ENCODE data around the gene TMED4.

Gene TMED4

DNA sequence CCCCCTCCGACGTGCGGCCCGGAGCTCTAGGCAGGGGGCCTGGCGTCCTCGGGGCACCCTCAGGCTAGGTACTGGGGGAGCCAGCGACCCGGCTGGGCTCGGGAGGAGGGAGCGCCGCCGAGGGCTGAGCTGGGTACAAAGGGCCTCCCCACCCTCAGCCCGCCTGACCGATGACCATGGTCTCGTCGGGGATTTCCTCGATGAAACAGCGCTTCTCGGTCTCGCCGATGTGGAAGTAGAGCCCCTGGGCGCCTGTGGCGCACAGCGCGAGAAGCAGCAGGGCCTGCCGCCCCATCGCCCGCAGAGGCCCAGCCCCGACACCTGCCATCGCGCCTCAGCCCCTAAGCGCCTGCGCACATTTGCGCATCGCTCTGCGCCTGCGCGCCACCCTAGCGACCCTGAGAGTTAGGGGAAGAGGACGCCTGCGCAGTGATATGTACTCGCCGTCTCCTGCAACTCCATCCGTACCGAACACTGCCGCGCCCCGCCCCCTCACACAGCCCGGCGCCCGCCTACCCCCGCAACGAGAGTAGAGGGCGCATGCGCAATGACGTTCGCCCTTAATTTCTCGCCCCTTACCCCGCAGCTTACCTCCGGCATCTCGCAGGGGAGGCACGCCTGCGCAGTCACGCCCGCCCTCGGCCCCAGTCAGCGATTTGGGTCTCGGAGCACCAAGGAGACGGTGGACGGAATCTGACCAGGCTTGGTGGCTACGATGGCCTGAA lies at the start of gene TMED4:
Gene TMED4 (minus strand): TSS at position 353 of the 725 bp plus-strand sequence. CDS start 25 bp downstream, at position 328.
- DNase-seq = peak; percentile 99

DNA sequence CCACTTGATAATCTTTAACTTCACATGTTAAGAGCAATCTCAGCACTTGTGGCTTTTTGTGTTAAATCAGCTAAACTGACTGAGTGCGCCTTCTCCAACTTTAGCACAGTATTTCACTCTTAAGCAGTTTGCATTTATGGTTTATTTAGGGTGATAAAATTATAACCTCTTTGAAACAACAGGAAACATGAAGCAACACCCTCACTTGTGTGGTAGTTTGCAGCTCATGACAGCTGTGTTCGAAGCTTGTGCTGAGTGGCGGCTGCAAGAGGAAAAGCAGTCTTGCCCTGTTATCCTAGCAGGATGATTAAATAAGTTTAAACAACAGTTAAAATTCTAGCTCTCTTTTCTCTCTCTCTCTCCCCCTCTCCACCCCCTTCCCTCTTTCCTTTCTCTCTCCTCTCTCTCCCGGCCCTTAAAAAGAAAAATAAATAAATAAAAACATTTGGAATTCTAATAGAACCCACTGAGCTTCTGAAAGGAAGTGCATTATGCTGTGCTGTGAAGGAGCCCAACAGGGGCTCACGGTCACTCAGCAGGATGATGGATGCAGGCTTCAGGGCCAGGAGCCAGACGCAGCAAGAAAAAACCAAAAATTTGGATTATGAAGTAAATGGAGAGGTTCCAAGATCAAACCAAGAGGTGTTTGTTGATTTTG lies 49.6 kb upstream of the TMED4 start:
- no peak for DNase-seq

DNA sequence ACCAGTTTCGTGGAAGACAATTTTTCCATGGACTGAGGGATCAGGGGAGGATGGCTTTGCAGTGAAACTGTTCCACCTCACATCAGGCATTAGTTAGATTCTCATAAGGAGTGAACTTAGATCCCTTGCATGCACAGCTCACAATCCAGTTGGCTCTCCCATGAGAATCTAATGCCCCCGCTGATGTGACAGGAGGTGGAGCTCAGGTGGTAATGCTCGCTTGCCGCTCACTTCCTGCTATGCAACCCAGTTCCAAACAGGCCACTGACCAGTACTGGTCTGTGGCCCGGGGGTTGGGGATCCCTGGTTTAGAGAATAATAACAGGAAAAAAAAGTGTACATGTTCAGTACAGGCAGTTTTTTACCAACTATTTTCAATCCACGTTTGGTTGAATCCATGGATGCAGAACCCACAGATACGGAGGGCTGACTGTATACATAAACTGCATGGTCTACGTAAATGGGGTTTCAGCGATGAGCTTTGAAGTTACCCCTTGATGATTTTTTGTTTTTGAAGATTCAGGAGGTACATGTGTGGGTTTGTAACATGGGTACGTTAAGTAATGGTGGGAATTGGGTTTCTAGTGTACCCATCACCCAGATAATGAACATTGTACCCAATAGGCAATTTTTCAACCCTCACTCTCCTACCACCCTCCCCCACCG lies 48.9 kb upstream of the TMED4 start:
- no peak for DNase-seq

GRCh38 chr7:44629829-44630522 lies 47.9 kb upstream of the TMED4 start:
- no peak for DNase-seq

DNA sequence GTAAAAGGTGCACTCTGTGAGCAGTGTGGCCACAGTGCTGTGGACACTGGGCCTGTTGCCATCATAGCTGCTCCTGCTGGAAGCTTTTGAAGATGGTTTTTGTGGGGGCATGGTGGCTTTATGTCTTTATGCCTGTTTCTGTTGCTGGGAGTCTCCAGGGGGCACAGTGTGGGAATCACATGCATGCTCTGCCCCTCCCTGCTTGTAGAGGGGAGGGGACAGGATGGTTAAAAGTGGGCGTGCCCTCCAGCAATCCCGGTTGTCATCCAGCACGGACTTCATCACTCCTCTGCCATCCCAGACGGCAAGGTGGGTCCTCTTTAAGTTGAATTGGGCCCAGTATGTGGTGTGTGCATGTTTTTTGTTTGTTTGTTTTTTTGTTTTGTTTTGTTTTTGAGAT lies 44.6 kb upstream of the TMED4 start:
- DNase-seq = no peak

DNA sequence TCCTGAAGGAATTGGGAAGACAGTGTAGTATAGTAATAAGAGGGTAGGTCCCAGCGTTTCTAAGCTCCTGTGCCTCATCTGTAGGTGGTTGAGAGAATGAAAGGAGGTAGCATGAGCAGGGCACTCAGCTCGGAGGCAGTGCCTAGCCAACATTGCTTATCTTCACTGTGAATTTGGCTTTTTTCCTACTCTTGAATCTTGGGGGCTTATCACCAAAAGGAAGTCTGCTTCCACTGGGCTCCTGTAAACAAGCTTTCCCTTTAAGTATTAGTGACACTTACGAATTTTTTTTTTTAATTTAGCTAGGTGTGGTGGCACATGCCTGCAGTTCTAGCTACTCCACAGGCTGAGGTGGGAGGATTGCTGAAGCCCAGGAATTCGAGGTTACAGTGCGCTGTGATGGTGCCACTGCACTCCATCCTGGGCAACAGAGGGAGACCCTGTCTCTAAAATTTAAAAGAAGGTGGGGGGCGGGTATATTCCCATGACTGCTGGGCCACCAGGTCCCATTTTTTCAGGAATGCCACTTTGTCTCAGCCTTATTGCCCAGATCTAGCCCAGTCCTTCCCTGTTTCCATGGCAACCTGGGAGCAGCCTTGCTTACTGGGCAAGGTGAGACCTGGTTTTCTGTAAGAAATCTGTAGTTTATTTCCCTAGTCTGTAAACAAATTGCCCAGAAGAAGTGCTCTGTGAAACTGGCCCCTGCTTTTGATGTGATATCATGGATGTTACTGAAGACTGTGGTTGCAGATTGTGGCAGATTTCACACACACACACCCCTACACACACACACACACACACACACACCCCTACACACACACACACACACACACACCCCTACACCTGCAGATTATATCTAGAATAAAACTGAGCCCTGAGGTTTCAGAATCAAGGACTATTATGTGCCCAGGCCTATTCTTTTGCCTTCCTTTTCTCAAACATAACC lies 43.8 kb upstream of the TMED4 start:
- DNase-seq = no peak

DNA sequence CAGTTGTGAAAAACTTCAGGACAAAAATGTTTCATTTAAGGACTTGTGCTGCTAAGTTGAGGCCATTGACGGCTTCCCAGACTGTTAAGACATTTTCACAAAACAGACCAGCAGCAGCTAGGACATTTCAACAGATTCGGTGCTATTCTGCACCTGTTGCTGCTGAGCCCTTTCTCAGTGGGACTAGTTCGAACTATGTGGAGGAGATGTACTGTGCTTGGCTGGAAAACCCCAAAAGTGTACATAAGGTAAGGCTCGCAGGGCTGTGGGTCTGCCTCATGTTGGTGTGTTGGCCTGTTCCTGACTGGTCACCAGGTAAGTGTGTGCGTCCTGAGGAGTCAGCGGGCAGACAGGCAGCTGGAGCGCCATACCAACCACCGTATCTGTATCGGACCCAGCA lies 42.3 kb upstream of the TMED4 start:
- DNase-seq = no peak

- DNase-seq = no peak
Measured at GRCh38 chr7:44622342-44623151, 40.5 kb upstream of the TMED4 start.

- DNase-seq = no peak
Measured at GRCh38 chr7:44621750-44622103, 39.7 kb upstream of the TMED4 start.

DNA sequence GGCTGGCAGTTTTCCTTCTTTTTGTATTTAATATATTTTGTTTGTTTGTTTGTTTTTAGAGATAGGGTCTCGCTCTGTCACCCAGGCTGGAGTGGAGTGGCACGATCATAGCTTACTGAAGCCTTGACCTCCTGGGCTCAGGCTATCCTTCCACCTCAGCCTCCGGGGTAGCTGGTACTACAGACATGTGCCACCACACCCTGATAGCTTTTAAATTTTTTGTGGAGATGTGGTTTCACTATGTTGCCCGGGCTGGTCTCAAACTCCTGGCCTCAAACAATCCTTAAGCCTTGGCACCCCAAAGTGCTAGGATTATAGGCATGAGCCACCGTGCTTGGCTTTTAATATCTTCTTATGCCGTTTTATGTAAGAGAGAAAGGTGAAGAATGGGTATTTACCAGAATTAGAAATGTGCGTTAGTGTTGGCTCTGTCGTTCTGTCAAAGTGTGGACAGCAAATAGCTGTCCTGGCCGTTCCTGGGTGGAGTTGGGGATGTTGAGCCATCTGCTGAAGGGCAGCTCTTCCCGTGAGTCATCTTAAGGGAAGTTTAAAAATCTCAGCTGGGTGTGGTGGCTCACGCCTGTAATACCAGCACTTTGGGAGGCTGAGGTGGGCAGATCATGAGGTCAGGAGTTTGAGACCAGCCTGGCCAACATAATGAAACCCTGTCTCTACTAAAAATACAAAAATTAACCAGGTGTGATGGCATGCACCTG lies 39.2 kb upstream of the TMED4 start:
- no peak for DNase-seq

DNA sequence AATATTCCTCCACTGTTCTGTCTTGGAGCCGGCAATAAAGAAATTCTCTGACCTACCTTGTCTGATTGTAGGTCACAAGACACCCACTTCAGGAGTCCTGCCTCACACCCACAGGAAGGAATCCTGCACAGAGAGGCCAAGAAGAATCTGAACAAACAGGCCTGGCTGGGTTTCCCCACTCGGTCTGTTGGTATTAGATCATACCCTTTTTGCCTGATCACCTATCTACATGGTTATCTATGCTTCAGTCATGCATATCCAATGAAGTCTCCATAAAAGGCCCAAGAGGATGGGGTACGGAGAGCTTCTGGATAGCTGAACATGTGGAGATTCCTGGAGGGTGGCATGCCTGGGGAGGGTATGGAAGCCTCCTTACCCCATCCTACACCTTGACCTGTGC lies 36.7 kb upstream of the TMED4 start:
- DNase-seq = peak; percentile 29

DNA sequence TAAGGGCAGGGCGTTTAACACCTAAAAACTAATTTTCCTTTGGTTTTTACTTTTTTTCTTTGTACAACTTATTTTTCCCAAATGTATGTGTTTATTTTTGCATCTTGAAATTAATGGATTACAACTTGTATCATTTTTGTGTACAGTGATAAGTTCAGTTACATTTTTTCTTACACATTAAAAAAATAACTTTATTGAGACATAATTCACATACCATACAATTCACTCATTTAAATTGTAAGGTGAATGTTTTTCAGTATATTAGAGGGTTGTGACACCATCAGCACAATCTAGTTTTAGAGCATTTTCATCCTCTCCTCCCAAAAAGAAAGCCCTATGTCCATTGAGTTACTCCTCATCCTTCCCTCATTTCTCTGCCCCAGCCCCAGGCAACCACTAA lies 36.0 kb upstream of the TMED4 start:
- DNase-seq = no peak

GRCh38 chr7:44617225-44617890 lies 35.3 kb upstream of the TMED4 start:
- DNase-seq = no peak

GRCh38 chr7:44616545-44616944 lies 34.5 kb upstream of the TMED4 start:
- DNase-seq = no peak

DNA sequence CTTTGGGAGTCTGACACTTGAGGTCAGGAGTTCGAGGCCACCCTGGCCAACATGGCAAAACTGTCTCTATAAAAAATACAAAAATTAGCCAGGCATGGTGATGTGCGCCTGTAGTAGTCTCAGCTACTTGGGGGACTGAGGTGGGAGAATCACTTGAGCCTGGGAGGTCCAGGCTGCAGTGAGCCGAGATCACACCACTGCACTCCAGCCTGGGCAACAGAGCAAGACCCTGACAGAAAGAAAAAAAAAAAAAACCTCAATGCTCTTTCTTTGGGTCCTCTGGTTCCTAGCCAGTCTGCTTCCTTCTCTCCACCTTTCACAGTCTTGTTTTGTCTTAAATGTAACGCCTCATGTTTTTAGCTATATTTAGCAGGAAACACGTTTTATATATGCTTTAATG lies 33.8 kb upstream of the TMED4 start:
- no peak for DNase-seq

DNA sequence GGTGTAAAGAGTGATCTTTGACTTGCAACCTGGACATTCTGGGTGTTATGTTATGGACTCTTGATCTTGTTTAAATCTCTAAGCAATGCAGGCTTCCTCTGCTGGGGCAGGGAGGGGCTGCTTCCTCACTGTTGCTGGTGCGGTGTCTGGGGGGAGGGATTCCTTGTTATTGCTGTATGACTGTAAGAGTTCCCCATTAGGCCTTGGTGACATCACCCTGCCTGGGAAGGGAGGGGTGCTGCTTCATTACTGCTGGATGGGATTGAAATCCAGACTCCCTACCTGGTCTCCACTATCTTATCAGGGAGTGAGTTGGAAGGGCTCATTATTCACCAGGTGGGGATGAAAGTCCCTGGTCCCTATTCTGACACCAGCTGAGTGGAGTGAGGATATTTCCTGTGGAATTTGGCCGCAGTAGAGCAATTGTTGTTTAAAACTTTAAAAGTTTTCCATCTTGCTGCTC lies 33.1 kb upstream of the TMED4 start:
- DNase-seq = no peak

- no peak for DNase-seq
Measured at GRCh38 chr7:44609829-44610228, 27.8 kb upstream of the TMED4 start.

GRCh38 chr7:44608916-44609648 lies 27.1 kb upstream of the TMED4 start:
- DNase-seq = no peak

Data from DMS79 (cell line).